ENCODE measurements around the gene C3orf49. TPM values are rescaled to one million over a fixed set of nuclear protein-coding genes. Genes with fewer than 3 reads are reported as not detected.

C3orf49 gene
- total RNA-seq, 1 donor = not detected

DNA sequence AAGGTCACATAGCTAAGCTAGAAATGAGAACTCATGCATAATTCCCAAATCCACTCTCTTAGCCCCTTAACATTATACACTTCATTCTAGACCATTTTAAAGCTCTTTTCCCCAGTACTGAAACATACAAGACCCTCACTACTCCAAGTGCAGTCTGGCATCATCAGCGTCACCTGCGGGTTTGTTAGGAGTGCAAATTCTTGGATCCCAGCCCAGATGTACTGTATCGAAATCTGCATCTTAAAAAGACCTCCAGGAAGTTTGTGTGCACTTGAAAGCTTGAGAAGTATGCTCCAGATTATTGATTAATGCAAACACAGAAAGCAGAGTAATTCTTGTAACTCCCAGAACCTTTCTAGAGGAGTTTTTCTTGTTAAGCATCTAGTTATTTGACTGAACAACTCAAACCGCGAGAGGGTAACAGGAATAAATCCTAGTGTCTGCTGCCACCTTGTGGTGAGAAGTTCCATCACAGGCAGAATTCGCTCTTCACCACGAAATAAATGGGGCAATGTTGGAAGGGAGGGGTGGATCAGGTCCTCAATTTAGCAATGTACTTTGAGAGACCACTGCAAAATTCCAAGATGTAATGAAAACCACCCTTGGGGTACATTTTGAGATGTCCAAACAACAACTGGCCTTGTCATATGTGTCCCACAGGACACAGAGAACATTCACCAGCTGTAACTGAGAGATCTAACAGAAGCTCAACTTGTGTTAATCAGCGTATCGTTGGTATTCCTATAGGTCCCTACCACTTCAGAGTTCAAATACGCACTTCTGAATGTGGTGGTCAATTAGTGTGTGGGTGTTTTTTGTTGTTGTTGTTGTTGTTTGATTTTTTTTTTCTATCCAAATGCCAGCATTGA is 583 bp upstream of the C3orf49 start:
- DNase-seq (ENCODE audit: low read depth) = peak; percentile 65
- peak; percentile 81 for TF ChIP-seq CTCF (IDR thresholded peaks at IDR 0.05; ENCODE audit: insufficient read depth, low read depth, low read length)
- H3K4me3 ChIP-seq (ENCODE audit: low read depth, low read length) = no peak overlapping the region

- TF ChIP-seq CTCF (IDR thresholded peaks at IDR 0.05; ENCODE audit: insufficient read depth, low read depth, low read length) = no peak
- peak; percentile 29 for DNase-seq (ENCODE audit: low read depth)
- no peak overlapping the region for H3K4me3 ChIP-seq (ENCODE audit: low read depth, low read length)
These were observed 5.2 kb downstream of the C3orf49 start for GRCh38 chr3:63824309-63824708.

DNA sequence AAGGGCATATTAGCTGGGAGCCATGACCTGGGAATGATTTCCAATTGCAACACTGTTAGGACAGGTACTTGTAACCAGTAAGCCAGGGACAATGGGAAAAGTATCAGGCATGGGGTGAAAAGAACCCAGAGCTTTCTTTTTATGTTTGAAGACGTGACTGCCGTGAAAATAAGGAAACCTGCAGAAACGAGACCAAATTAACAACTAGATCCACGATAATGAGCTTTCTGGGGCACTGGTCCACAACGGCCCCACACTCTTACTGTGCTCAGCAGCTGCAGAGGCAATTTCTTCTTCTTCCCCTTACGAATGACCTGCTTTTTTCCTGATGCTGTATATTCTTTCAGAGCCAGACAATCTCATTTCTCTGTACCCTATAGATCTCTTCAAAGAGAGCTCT is 11.4 kb downstream of the C3orf49 start:
- H3K4me3 ChIP-seq (ENCODE audit: low read depth, low read length) = no peak overlapping the region
- no peak for TF ChIP-seq CTCF (IDR thresholded peaks at IDR 0.05; ENCODE audit: insufficient read depth, low read depth, low read length)
- DNase-seq (ENCODE audit: low read depth) = no peak

GRCh38 chr3:63832395-63832794 is 13.3 kb downstream of the C3orf49 start:
- DNase-seq (ENCODE audit: low read depth) = no peak
- no peak for TF ChIP-seq CTCF (IDR thresholded peaks at IDR 0.05; ENCODE audit: insufficient read depth, low read depth, low read length)
- no peak overlapping the region for H3K4me3 ChIP-seq (ENCODE audit: low read depth, low read length)

DNA sequence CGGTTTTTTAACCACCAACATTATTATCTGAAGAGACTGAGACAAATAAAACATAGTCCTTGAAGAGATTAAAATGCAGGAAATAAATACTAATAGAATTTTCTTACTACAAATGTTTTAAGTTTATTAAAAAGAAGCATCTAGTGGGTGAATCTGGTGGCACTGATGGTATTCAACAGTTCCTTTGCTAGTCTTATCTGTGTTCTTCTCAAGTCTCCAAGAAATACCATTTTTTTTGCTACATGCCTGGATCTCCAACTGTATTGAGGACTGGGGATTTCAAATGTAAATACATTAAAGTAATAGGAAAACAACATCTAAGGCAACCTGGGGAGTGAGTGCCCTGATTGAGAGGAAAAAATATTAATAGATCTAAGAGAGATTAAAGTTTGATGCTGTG is 22.6 kb downstream of the C3orf49 start:
- no peak for TF ChIP-seq CTCF (IDR thresholded peaks at IDR 0.05; ENCODE audit: insufficient read depth, low read depth, low read length)

GRCh38 chr3:63842127-63842526 is 23.0 kb downstream of the C3orf49 start:
- TF ChIP-seq CTCF (IDR thresholded peaks at IDR 0.05; ENCODE audit: insufficient read depth, low read depth, low read length) = no peak

More for the DNA sequence above, 22.6 kb downstream of the C3orf49 start:
- no peak overlapping the region for H3K4me3 ChIP-seq (ENCODE audit: low read depth, low read length)
- DNase-seq (ENCODE audit: low read depth) = no peak

More at GRCh38 chr3:63842127-63842526, 23.0 kb downstream of the C3orf49 start:
- DNase-seq (ENCODE audit: low read depth) = no peak
- no peak overlapping the region for H3K4me3 ChIP-seq (ENCODE audit: low read depth, low read length)
